Activated CD8-positive, alpha-beta memory T cell treated with anti-CD3 and anti-CD28 coated beads, Interleukin-2, amount 50 U/mL, for 4 hours (primary cell): ENCODE results near the gene IL34.

Experiments used
- DNase-seq: peaks from one replicate; pipeline ENCODE4 v3.0.0-alpha.2; 2020

Gene IL34

GRCh38 chr16:70703835-70704381 is 57.5 kb downstream of the IL34 start:
- no peak for DNase-seq

DNA sequence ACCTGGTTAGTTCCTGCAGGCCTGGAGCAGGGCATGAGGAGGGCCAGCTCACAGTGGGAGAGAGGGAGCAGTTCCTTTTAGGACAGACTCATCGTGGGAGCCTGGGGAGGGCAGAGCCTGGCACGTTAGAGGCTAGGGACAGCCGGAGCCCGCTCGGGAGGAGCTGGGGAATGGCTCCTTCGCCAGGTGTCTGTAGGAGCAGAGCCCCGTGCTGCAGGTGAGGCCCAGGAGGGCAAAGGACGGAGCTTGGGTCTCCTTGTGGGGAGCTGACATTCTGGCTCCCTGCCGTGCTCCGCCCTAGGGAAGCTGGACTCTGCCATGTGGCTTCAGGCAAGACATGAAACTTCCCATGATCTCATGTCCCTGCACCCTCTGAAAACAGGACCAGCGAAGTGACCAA is 58.2 kb downstream of the IL34 start:
- no peak for DNase-seq

- no peak for DNase-seq
These were observed 58.7 kb downstream of the IL34 start for GRCh38 chr16:70705056-70705455.

- no peak for DNase-seq
These were observed 60.6 kb downstream of the IL34 start for GRCh38 chr16:70706948-70707465.

DNA sequence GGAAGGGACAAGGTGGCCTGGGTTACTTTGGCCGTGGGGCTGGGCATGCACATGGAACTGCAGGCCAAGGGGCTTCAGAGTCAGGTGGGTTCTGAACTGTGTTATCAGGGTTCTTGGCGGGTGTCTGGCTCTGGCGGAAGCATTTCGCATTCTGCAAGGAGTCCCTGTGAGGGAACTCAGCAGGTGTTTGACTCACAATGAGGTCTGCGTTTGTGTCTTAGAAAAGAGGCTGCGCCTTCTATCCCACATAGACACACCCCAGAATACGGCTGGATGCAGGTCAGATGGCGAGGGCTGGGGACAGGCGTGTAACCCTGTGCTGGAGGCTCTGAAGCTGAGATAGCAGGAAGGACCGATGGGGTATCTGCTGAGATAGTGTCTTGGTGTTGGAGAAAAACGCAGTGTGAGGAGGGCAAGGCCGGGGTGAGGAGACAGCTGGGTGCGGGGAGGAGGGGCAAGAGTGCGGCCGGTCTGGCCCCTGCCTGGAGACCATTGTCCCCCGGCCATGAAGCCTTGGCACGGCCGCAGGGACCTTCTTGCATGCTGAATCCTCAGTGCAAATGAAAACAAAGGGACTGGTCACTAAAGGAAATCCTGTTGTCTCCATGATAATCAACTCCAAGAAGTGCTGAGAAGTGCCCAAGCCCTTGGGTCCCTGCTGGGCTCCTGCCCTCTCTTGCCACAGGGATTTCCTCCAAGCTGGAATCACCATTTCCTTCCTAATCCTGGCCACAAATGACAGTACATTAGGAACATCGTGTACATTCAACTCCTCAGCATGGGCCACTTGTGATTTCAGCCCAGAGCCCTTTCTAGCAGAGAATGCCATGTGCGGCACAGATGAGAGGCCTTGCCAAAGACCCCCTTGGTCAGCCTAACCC is 62.2 kb downstream of the IL34 start:
- DNase-seq: no peak

DNA sequence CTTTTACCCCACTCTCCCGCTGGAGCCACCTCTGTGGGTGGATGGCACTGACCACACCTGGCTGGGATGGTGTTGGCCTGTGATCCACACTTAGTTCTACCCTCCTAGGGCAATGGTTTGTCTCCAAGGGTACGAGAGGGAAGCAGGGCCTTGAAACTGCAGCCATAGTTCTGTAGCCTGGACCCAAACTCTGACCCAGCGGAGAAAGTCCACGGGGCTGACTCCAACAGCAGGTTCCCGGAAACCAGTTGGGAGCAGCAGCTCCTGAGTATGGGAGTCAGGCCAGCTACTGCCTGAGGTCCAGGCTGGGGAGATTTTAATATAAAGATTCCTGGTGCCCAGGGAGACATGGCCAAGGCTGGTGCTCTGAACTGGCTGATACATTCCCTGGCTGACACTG is 63.1 kb downstream of the IL34 start:
- no peak for DNase-seq

- no peak for DNase-seq
These were observed 63.6 kb downstream of the IL34 start for GRCh38 chr16:70709942-70710341.
